Activated B cell treated with CpG ODN at 0.5 μM for 24 hours (primary cell): ENCODE data around the gene FAHD2A. TPM values are rescaled to one million over a fixed set of nuclear protein-coding genes. Genes with fewer than 3 reads are reported as not detected.

Experiments
- ATAC-seq: fragments of 200-7000 bp; cut with Tn5 transposase; one replicate; pipeline ENCODE4 v1.10.0; 2021; ENCODE audit warnings: low read depth, mild to moderate bottlenecking, moderate library complexity
- CTCF ChIA-PET: fragments of 350-600 bp; sonication (Branson Sonifier 250); formaldehyde crosslinking; loops from one replicate; lab custom pipeline; 2021; ENCODE audit warnings: antibody characterized with exemption; lab: Charles Lee
- POLR2A ChIA-PET: fragments of 350-600 bp; sonication (Branson Sonifier 250); formaldehyde crosslinking; loops from one replicate; lab custom pipeline; 2021; ENCODE audit warnings: antibody characterized with exemption; lab: Charles Lee
- DNase-seq: peaks from one replicate; pipeline ENCODE4 v3.0.0; 2022
- H3K27ac Mint-ChIP-seq: one replicate; pipeline ENCODE4 v1.8.0; 2020; ENCODE audit warnings: mixed read lengths
- H3K27me3 Mint-ChIP-seq: one replicate; pipeline ENCODE4 v1.8.0; 2021; ENCODE audit warnings: mixed read lengths
- H3K36me3 Mint-ChIP-seq: one replicate; pipeline ENCODE4 v1.8.0; 2021; ENCODE audit warnings: low read depth, mixed read lengths
- H3K4me1 Mint-ChIP-seq: one replicate; pipeline ENCODE4 v1.8.0; 2021; ENCODE audit warnings: mixed read lengths
- H3K4me3 Mint-ChIP-seq: one replicate; pipeline ENCODE4 v1.8.0; 2020; ENCODE audit warnings: mild to moderate bottlenecking, mixed read lengths
- H3K9me3 Mint-ChIP-seq: one replicate; pipeline ENCODE4 v1.8.0; 2020; ENCODE audit warnings: mixed read lengths
- intact Hi-C: fragments of 100-400 bp; cut with micrococcal nuclease; formaldehyde crosslinking; loops from one replicate; pipeline ENCODE4 v1.15.1; 2024
- total RNA-seq: library from RNA; stranded (reverse); gene quantifications from 2 replicates; pipeline ENCODE4 v1.2.3, GENCODE V29; 2022
- TF ChIP-seq, protein P1 (sequence below): fragments of 200-600 bp; IDR thresholded peaks from one replicate; pipeline ENCODE4 v1.8.0; 2022; ENCODE audit warnings: antibody characterized with exemption, mild to moderate bottlenecking

The FAHD2A gene
- total RNA-seq, 1 donor from 2014 or later, result 23.4 TPM

DNA sequence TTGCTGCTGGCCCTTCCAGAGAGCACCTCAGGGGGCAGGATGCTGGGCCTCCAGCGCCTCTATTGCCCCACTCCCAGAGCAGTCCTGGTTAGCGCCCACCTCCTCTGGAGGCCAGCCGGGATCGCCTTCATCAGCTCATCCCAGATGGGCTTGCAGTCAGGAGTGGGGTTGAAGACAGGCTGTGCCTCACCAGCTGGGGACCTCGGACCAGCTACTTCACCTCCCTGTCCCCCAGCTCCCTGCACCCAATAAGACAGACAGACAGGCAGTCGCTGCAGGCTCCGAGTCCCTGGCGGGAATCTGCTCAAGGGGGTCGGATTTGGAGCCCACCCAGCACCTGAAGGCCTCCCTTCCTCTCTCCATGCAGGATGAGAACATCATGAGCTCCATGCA lies 18.9 kb upstream of the FAHD2A start:
- POLR2A ChIA-PET, result no interaction called here
- H3K4me1 Mint-ChIP-seq, result no peaks in the 10 kb centered on the region

GRCh38 chr2:95384854-95385569 lies 17.5 kb upstream of the FAHD2A start:
- DNase-seq (no peak), ATAC-seq (no peak)
- intact Hi-C loops, result loop anchor here (10.0 kb wide), 1 partner anchor 340 kb away; no protein-coding TSS in a partner anchor
- no peaks in the 10 kb centered on the region for H3K36me3 Mint-ChIP-seq
- H3K4me3 Mint-ChIP-seq, result no peak overlapping the region
- H3K9me3 Mint-ChIP-seq, result no peaks in the 10 kb centered on the region
- no peak overlapping the region for H3K27ac Mint-ChIP-seq
- peaks cover 12% of the 10 kb centered on the region for H3K27me3 Mint-ChIP-seq
- POLR2A ChIA-PET, result no interaction called here
- TF ChIP-seq, protein P1, sequence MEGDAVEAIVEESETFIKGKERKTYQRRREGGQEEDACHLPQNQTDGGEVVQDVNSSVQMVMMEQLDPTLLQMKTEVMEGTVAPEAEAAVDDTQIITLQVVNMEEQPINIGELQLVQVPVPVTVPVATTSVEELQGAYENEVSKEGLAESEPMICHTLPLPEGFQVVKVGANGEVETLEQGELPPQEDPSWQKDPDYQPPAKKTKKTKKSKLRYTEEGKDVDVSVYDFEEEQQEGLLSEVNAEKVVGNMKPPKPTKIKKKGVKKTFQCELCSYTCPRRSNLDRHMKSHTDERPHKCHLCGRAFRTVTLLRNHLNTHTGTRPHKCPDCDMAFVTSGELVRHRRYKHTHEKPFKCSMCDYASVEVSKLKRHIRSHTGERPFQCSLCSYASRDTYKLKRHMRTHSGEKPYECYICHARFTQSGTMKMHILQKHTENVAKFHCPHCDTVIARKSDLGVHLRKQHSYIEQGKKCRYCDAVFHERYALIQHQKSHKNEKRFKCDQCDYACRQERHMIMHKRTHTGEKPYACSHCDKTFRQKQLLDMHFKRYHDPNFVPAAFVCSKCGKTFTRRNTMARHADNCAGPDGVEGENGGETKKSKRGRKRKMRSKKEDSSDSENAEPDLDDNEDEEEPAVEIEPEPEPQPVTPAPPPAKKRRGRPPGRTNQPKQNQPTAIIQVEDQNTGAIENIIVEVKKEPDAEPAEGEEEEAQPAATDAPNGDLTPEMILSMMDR, result no peak
- no peaks in the 10 kb centered on the region for H3K4me1 Mint-ChIP-seq
- CTCF ChIA-PET, result no interaction called here

More for the DNA sequence above, 18.9 kb upstream of the FAHD2A start:
- no peak overlapping the region for H3K27ac Mint-ChIP-seq
- TF ChIP-seq, protein P1, result no peak
- H3K4me3 Mint-ChIP-seq, result no peak overlapping the region
- H3K9me3 Mint-ChIP-seq, result no peaks in the 10 kb centered on the region
- no peak for DNase-seq
- no peak for ATAC-seq
- H3K36me3 Mint-ChIP-seq, result no peaks in the 10 kb centered on the region
- CTCF ChIA-PET, result no interaction called here
- peaks cover 11% of the 10 kb centered on the region for H3K27me3 Mint-ChIP-seq
- intact Hi-C loops, result loop anchor here (10.0 kb wide), 1 partner anchor 341 kb away; no protein-coding TSS in a partner anchor

- no peaks in the 10 kb centered on the region for H3K4me1 Mint-ChIP-seq
- intact Hi-C loops, result loop anchor here (10.0 kb wide), 1 partner anchor 339 kb away; no protein-coding TSS in a partner anchor
Measured at GRCh38 chr2:95385570-95385984, 16.9 kb upstream of the FAHD2A start.

DNA sequence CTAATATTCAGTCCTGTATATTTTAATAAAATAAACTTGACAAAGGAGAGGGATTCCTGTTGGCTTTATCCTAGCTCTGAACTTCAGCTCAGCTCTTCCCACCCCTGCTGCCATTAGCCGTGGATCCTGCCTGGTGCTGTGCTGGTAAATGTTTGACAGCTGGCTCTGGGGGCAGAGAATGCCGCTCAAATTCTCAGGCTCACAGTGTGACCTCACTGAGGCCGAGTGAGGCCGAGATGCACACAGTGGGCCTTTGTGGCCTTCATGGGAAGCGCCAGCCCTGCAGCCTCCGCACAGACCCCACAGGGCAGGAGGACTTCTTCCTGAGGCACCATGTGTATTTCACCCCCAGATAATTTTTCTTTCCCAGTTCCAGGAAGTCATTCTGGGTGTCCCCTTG lies 16.5 kb upstream of the FAHD2A start:
- H3K4me1 Mint-ChIP-seq, result no peaks in the 10 kb centered on the region
- ChIA-PET POLR2A (no interaction called here), CTCF (no interaction called here)
- TF ChIP-seq, protein P1, result no peak
- H3K4me3 Mint-ChIP-seq, result no peak overlapping the region
- peaks cover 12% of the 10 kb centered on the region for H3K27me3 Mint-ChIP-seq
- H3K9me3 Mint-ChIP-seq, result no peaks in the 10 kb centered on the region
- DNase-seq (no peak), ATAC-seq (no peak)
- H3K36me3 Mint-ChIP-seq, result no peaks in the 10 kb centered on the region
- intact Hi-C loops, result loop anchor here (10.0 kb wide), 1 partner anchor 339 kb away; no protein-coding TSS in a partner anchor
- no peak overlapping the region for H3K27ac Mint-ChIP-seq

More at GRCh38 chr2:95385570-95385984, 16.9 kb upstream of the FAHD2A start:
- TF ChIP-seq, protein P1, result no peak
- no peak for DNase-seq
- Mint-ChIP-seq H3K27ac (no peak overlapping the region), H3K36me3 (no peaks in the 10 kb centered on the region), H3K4me3 (no peak overlapping the region), H3K9me3 (no peaks in the 10 kb centered on the region), H3K27me3 (peaks cover 12% of the 10 kb centered on the region)
- ChIA-PET CTCF (no interaction called here), POLR2A (no interaction called here)
- no peak for ATAC-seq

GRCh38 chr2:95387358-95387757 lies 15.2 kb upstream of the FAHD2A start:
- Mint-ChIP-seq H3K4me1 (no peaks in the 10 kb centered on the region), H3K27me3 (peaks cover 12% of the 10 kb centered on the region), H3K9me3 (no peaks in the 10 kb centered on the region), H3K27ac (no peak overlapping the region), H3K4me3 (no peak overlapping the region), H3K36me3 (no peaks in the 10 kb centered on the region)
- ChIA-PET POLR2A (no interaction called here), CTCF (no interaction called here)
- ATAC-seq (no peak), DNase-seq (no peak)
- intact Hi-C loops, result loop anchor here (10.0 kb wide), 1 partner anchor 337 kb away; no protein-coding TSS in a partner anchor
- TF ChIP-seq, protein P1, result no peak
